Tibial artery (tissue), 4 donors: ENCODE data around the gene CD244.
A peak's percentile ranks its signal among the peaks of the same experiment; 100 is the strongest.

Experiments
- DNase-seq, 2 donors: peaks; one replicate each; pipeline ENCODE4 v3.0.0-alpha.2; 2019
- H3K27ac ChIP-seq, 2 donors: fragments of 200-600 bp; sonication (generic) in 1 of 2; 1 replicate in 1 of 2; 2 replicates in 1 of 2; pipeline ENCODE4 v1.5.1; 2018 to 2019; ENCODE audit warnings: mild to moderate bottlenecking in 1 of 2
- H3K27me3 ChIP-seq, 2 donors: fragments of 200-600 bp; sonication (generic) in 1 of 2; one replicate each; pipeline versions ENCODE4 v1.5.1 to v1.6.0; 2016 to 2019
- H3K36me3 ChIP-seq, 3 donors: fragments of 200-600 bp; sonication (generic) in 2 of 3; one replicate each; pipeline ENCODE4 v1.5.1; 2016 to 2019; ENCODE audit warnings: mild to moderate bottlenecking in 2 of 3
- H3K4me1 ChIP-seq, 4 donors: fragments of 200-600 bp; sonication (generic) in 2 of 4; 1 replicate in 3 of 4; 2 replicates in 1 of 4; pipeline ENCODE4 v1.5.1; 2016 to 2019
- H3K4me3 ChIP-seq, 2 donors: fragments of 200-600 bp; sonication (generic) in 1 of 2; 1 replicate in 1 of 2; 2 replicates in 1 of 2; pipeline ENCODE4 v1.5.1; 2018 to 2019; ENCODE audit warnings: mild to moderate bottlenecking in 2 of 2
- H3K9me3 ChIP-seq, 3 donors: fragments of 200-600 bp; sonication (generic) in 1 of 3; one replicate each; pipeline ENCODE4 v1.5.1; 2016 to 2019
- intact Hi-C: fragments of 100-400 bp; cut with DNase I; formaldehyde crosslinking; loops from one replicate; pipeline ENCODE4 v1.15.0; 2023; ENCODE audit warnings: low total_unique reads
- TF ChIP-seq, protein P1 (sequence below), 2 experiments: fragments of 200-600 bp in 1 of 2; fragments of 450-650 bp in 1 of 2; IDR thresholded peaks; one replicate each; pipeline ENCODE4 v1.5.1; 2017 to 2019; ENCODE audit warnings: antibody characterized with exemption in 2 of 2, mild to moderate bottlenecking in 1 of 2, moderate library complexity in 1 of 2

CD244 gene

DNA sequence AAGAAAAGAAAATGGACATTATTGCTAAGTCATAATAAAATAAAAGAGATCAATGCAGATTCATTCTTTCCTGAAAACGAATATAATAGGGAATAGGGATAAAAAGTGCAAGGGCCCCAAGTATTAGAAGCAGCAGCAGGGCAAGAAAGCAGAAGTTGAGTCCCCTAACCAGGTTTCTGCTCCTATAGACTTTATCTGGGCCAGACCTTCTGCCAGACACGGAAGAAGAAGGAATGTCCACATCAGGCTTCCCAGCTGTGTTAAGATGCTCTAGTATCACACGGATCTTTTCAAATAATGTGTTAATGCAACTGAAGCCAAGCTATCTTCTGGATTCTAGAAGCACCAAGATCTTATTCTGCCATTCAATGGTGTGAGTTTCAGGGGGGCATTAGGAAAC, 26.9 kb downstream of the CD244 start:
- Histone ChIP-seq H3K4me1 (peaks cover 0 to 11% (median 4%) of the 10 kb centered on the region in 4 donors), H3K27me3 (no peaks in the 10 kb centered on the region), H3K9me3 (no peaks in the 10 kb centered on the region), H3K36me3 (no peaks in the 10 kb centered on the region), H3K27ac (no peak overlapping the region), H3K4me3 (no peak overlapping the region)
- intact Hi-C loops = no loop called here
- TF ChIP-seq, protein P1, sequence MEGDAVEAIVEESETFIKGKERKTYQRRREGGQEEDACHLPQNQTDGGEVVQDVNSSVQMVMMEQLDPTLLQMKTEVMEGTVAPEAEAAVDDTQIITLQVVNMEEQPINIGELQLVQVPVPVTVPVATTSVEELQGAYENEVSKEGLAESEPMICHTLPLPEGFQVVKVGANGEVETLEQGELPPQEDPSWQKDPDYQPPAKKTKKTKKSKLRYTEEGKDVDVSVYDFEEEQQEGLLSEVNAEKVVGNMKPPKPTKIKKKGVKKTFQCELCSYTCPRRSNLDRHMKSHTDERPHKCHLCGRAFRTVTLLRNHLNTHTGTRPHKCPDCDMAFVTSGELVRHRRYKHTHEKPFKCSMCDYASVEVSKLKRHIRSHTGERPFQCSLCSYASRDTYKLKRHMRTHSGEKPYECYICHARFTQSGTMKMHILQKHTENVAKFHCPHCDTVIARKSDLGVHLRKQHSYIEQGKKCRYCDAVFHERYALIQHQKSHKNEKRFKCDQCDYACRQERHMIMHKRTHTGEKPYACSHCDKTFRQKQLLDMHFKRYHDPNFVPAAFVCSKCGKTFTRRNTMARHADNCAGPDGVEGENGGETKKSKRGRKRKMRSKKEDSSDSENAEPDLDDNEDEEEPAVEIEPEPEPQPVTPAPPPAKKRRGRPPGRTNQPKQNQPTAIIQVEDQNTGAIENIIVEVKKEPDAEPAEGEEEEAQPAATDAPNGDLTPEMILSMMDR (IDR thresholded peaks at IDR 0.05) = no peak
- DNase-seq = no peak

DNA sequence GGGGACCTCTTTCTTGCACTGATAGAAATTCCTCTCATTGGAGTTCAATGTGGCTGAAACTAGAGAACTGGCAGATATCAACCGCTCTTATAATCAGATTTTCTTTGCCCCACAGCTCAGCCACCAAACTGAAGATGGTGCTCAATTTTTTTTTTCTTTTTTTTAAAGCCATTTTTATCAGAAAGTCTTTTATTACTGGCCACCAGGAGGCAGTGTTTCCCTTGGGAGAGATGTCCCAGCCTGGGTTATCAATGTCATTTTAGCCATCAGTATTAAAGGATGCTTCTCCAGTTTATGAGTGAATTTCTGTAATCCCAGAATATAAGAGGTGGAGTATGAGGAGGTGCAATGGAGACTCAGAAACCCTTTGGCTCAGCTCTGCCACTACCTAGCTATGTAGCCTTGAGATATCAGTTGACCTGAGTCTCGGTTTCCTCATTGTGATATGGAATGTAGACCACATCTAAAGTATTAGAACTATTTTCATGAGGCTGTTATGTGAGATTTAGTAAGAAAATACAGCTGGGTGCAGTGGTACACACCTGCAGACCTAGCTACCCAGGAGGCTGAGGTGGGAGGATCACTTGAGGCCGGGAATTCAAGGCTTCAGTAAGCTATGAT, 27.6 kb downstream of the CD244 start:
- no peaks in the 10 kb centered on the region for H3K36me3 ChIP-seq
- no peaks in the 10 kb centered on the region for H3K27me3 ChIP-seq
- TF ChIP-seq, protein P1 (IDR thresholded peaks at IDR 0.05) = peak; percentile 34 to 41
- H3K27ac ChIP-seq = no peak overlapping the region
- no peaks in the 10 kb centered on the region for H3K9me3 ChIP-seq
- intact Hi-C loops = no loop called here
- no peak for DNase-seq
- no peak overlapping the region for H3K4me3 ChIP-seq
- H3K4me1 ChIP-seq = peaks cover 0 to 11% (median 4%) of the 10 kb centered on the region in 4 donors

DNA sequence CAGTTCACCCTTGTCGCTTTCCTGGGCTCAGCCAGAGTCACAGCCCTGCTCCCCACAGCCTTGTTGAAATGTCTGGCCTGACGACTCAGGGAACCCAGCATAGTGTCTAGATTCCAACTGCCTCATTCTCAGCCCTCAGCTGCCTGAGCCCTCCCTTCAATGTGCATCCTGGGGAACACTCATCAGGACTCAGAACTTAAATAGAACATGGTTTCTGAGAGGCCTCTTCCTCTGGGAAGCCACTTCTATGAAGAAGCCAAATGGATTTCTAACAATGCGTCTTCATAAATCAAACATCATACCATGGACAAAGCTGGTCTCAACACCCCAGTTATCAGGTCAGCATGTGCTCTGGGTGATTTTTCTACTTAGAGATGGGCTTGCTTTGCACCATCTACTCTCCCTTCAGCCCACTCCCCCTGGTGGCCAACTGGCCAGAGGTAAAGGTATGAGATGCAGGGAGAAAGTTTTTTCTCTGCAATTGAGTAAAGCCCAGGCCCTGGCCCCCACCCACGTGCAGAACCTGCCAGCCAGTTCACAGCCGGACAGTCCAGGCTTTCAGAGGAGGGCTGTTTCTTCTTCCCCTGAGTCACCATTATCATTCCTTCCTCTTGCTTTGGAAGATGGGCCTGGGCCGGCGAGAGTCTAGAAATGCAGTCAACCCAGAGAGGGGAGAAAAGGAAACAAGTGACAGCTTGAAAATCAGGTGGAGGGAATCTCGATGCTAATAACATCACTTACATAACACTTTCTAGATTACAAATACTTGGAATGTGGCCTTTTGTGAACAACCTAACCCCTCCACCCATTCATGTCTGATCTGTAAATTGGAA, 32.1 kb downstream of the CD244 start:
- Histone ChIP-seq H3K4me1 (no peaks in the 10 kb centered on the region), H3K4me3 (no peak overlapping the region), H3K9me3 (no peaks in the 10 kb centered on the region), H3K27me3 (no peaks in the 10 kb centered on the region), H3K27ac (no peak overlapping the region), H3K36me3 (no peaks in the 10 kb centered on the region)
- intact Hi-C loops = no loop called here
- TF ChIP-seq, protein P1 (IDR thresholded peaks at IDR 0.05) = no peak
- peak in 1 of 2 donors; percentile 52 for DNase-seq

DNA sequence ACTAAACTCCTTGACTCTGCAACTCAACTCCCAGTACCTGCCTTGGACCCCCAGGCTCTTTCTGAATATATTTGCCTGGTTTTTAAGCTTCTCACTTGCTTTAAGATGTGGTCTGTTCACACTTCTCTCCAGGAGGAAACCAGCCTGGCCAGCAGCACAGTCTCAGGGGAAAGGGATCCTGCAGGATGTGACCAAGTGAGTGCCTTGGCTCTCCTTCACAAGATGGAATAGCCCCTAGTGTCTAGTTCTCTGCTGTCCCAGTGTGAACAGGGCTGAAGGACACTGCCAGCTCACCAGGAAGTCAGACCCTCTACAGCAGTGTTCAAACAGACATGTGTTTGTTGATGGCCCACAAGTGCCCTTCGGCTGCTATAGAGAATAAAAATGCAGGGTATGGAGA, 32.9 kb downstream of the CD244 start:
- Histone ChIP-seq H3K27me3 (no peaks in the 10 kb centered on the region), H3K27ac (no peak overlapping the region), H3K36me3 (no peaks in the 10 kb centered on the region), H3K9me3 (no peaks in the 10 kb centered on the region), H3K4me3 (no peak overlapping the region), H3K4me1 (no peaks in the 10 kb centered on the region)
- TF ChIP-seq, protein P1 (IDR thresholded peaks at IDR 0.05) = no peak
- intact Hi-C loops = no loop called here
- no peak for DNase-seq

DNA sequence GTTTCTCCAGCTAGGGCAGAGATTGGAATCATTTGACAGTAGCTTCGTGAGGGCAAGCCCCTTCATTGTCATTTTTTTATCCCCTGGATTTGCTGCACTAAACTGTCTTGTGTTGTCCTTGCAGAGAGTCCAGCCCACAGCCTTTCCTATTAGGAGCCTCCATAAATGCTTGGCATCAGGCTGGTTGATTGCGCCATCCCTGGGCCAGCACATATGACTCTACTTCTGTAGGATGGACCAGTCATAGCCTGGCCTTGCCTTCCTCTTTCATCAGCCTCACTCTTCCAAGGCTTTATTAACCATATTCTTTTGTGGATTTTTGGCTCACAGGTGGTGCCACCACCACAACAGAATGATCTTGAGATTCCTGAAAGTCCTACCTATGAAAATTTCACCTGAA, 35.3 kb downstream of the CD244 start:
- intact Hi-C loops = no loop called here
- H3K4me1 ChIP-seq = no peaks in the 10 kb centered on the region

More for the DNA sequence above, 35.3 kb downstream of the CD244 start:
- Histone ChIP-seq H3K4me3 (no peak overlapping the region), H3K36me3 (no peaks in the 10 kb centered on the region), H3K9me3 (no peaks in the 10 kb centered on the region), H3K27ac (no peak overlapping the region), H3K27me3 (no peaks in the 10 kb centered on the region)
- peak in 1 of 2 donors; percentile 24 for DNase-seq
- TF ChIP-seq, protein P1 (IDR thresholded peaks at IDR 0.05) = no peak
